HG02642 (cell line): ENCODE data around the gene MRPS12.
"Not testable (repeated sequence)": the region's sequence is repeated elsewhere in the genome, so short reads cannot be mapped to it uniquely, and the experiment has no call there.

Source experiments
- ATAC-seq: cut with Tn5 transposase; IDR thresholded peaks from one replicate; pipeline ENCODE4 v1.9.1; 2021; ENCODE audit warnings: mild to moderate bottlenecking; ENCODE audit not compliant: unreplicated experiment, poor library complexity

The MRPS12 gene

GRCh38 chr19:38932425-38933179, 1.9 kb downstream of the MRPS12 start:
- no peak for ATAC-seq

- ATAC-seq = no peak
These were observed 2.8 kb downstream of the MRPS12 start for GRCh38 chr19:38933544-38933943.

GRCh38 chr19:38939957-38940356, 9.2 kb downstream of the MRPS12 start:
- ATAC-seq = no peak

GRCh38 chr19:38941466-38941865, 10.7 kb downstream of the MRPS12 start:
- not testable (repeated sequence) for ATAC-seq

- ATAC-seq = no peak
These were observed 11.2 kb downstream of the MRPS12 start for GRCh38 chr19:38941979-38942378.

- ATAC-seq = no peak
These were observed 11.9 kb downstream of the MRPS12 start for GRCh38 chr19:38942471-38943181.

- ATAC-seq = no peak
These were observed 14.3 kb downstream of the MRPS12 start for GRCh38 chr19:38944981-38945506.

- no peak for ATAC-seq
These were observed 15.0 kb downstream of the MRPS12 start for GRCh38 chr19:38945562-38946228.

GRCh38 chr19:38946229-38947010, 15.7 kb downstream of the MRPS12 start:
- no peak for ATAC-seq

GRCh38 chr19:38949580-38950367, 19.0 kb downstream of the MRPS12 start:
- ATAC-seq = peak; percentile 56

GRCh38 chr19:38951187-38951586, 20.4 kb downstream of the MRPS12 start:
- no peak for ATAC-seq

GRCh38 chr19:38952395-38953165, 21.8 kb downstream of the MRPS12 start:
- no peak for ATAC-seq

GRCh38 chr19:38953677-38954076, 22.9 kb downstream of the MRPS12 start:
- no peak for ATAC-seq

- ATAC-seq = no peak
These were observed 25.5 kb downstream of the MRPS12 start for GRCh38 chr19:38956264-38956663.

- ATAC-seq = no peak
These were observed 27.6 kb downstream of the MRPS12 start for GRCh38 chr19:38958301-38958700.

GRCh38 chr19:38959618-38960017, 28.9 kb downstream of the MRPS12 start:
- ATAC-seq = no peak

GRCh38 chr19:38964738-38965137, 34.0 kb downstream of the MRPS12 start:
- ATAC-seq = no peak

- not testable (repeated sequence) for ATAC-seq
These were observed 35.4 kb downstream of the MRPS12 start for GRCh38 chr19:38966149-38966548.
